Colonic mucosa (tissue), 4 donors: Measurements from ENCODE around the gene AKT3. TPM values are rescaled to one million over a fixed set of nuclear protein-coding genes. Genes with fewer than 3 reads are reported as not detected.

ENCODE experiments used
- DNase-seq: peaks from one replicate; pipeline ENCODE4 v3.0.0-alpha.2; 2020
- H3K27ac ChIP-seq: fragments of 200-600 bp; one replicate; pipeline ENCODE4 v1.8.0; 2021
- H3K27me3 ChIP-seq: fragments of 200-600 bp; one replicate; pipeline ENCODE4 v1.8.0; 2021
- H3K36me3 ChIP-seq: fragments of 200-600 bp; one replicate; pipeline ENCODE4 v1.8.0; 2021
- H3K4me1 ChIP-seq: fragments of 200-600 bp; one replicate; pipeline ENCODE4 v1.8.0; 2021; ENCODE audit warnings: mild to moderate bottlenecking
- H3K4me3 ChIP-seq: fragments of 200-600 bp; one replicate; pipeline ENCODE4 v1.8.0; 2021
- H3K9ac ChIP-seq, 2 donors: one replicate each; pipeline ENCODE4 v1.7.0; 2013; ENCODE audit warnings: control low read depth in 2 of 2, low read depth in 2 of 2, low read length in 2 of 2
- H3K9me3 ChIP-seq: fragments of 200-600 bp; one replicate; pipeline ENCODE4 v1.8.0; 2021
- CTCF ChIP-seq: fragments of 200-600 bp; IDR thresholded peaks from one replicate; pipeline ENCODE4 v1.8.0; 2022; ENCODE audit warnings: antibody characterized with exemption, mild to moderate bottlenecking
- intact Hi-C: fragments of 100-400 bp; cut with DNase I; formaldehyde crosslinking; loops from one replicate; pipeline ENCODE4 v1.14.1; 2022
- total RNA-seq, 2 donors: library from RNA; stranded (reverse); fragmentation: NEBNext Ultra II Directional in 1 of 2; extraction: Animal tissue kit (Norgen Biotek cat#: 25700) in 1 of 2; gene quantifications; one replicate each; pipeline ENCODE4 v1.2.1, GENCODE V29; 2021
- donor health status: healthy.
- donor health status: DM: no; HTN: no; CAD: no.
- donor health status: DM: no; HTN: no; CAD: no.

AKT3 gene
- total RNA-seq, 2 donors from 2014 or later: 6.0 to 21.3 TPM

GRCh38 chr1:243732637-243733036 lies 117.4 kb downstream of the AKT3 start:
- no peaks in the 10 kb centered on the region for H3K36me3 ChIP-seq
- H3K4me1 ChIP-seq: no peaks in the 10 kb centered on the region
- no peak for DNase-seq
- no peak overlapping the region for H3K27ac ChIP-seq
- H3K9ac ChIP-seq: no peak overlapping the region
- H3K4me3 ChIP-seq: no peak overlapping the region
- TF ChIP-seq CTCF: no peak
- H3K9me3 ChIP-seq: no peaks in the 10 kb centered on the region
- intact Hi-C loops: no loop called here
- no peaks in the 10 kb centered on the region for H3K27me3 ChIP-seq

- Histone ChIP-seq H3K9me3 (no peaks in the 10 kb centered on the region), H3K27me3 (no peaks in the 10 kb centered on the region), H3K27ac (no peak overlapping the region), H3K36me3 (no peaks in the 10 kb centered on the region), H3K9ac (no peak overlapping the region), H3K4me3 (no peak overlapping the region), H3K4me1 (no peaks in the 10 kb centered on the region)
- no peak for DNase-seq
- intact Hi-C loops: no loop called here
- no peak for TF ChIP-seq CTCF
Measured at GRCh38 chr1:243731974-243732625, 117.9 kb downstream of the AKT3 start.

GRCh38 chr1:243731301-243731891 lies 118.6 kb downstream of the AKT3 start:
- H3K9ac ChIP-seq: no peak overlapping the region
- H3K27me3 ChIP-seq: no peaks in the 10 kb centered on the region
- intact Hi-C loops: no loop called here
- H3K4me3 ChIP-seq: no peak overlapping the region
- no peak for TF ChIP-seq CTCF
- no peak for DNase-seq
- H3K27ac ChIP-seq: no peak overlapping the region
- no peaks in the 10 kb centered on the region for H3K36me3 ChIP-seq
- H3K4me1 ChIP-seq: no peaks in the 10 kb centered on the region
- H3K9me3 ChIP-seq: no peaks in the 10 kb centered on the region

- H3K4me1 ChIP-seq: no peaks in the 10 kb centered on the region
- no peak for TF ChIP-seq CTCF
- H3K9me3 ChIP-seq: no peaks in the 10 kb centered on the region
- no peak overlapping the region for H3K9ac ChIP-seq
- no peak overlapping the region for H3K4me3 ChIP-seq
- no peak for DNase-seq
- intact Hi-C loops: no loop called here
- no peak overlapping the region for H3K27ac ChIP-seq
- H3K36me3 ChIP-seq: no peaks in the 10 kb centered on the region
- no peaks in the 10 kb centered on the region for H3K27me3 ChIP-seq
Measured at GRCh38 chr1:243730487-243731150, 119.4 kb downstream of the AKT3 start.

- no peaks in the 10 kb centered on the region for H3K9me3 ChIP-seq
- no peak for TF ChIP-seq CTCF
- no peaks in the 10 kb centered on the region for H3K27me3 ChIP-seq
- H3K36me3 ChIP-seq: no peaks in the 10 kb centered on the region
- intact Hi-C loops: no loop called here
- DNase-seq: no peak
- H3K9ac ChIP-seq: no peak overlapping the region
- H3K4me1 ChIP-seq: no peaks in the 10 kb centered on the region
- H3K27ac ChIP-seq: no peak overlapping the region
- no peak overlapping the region for H3K4me3 ChIP-seq
Measured at GRCh38 chr1:243729956-243730355, 120.1 kb downstream of the AKT3 start.
